ENCODE results near the gene ARMCX6. TPM values are rescaled to one million over a fixed set of nuclear protein-coding genes. Genes with fewer than 3 reads are reported as not detected.

The ARMCX6 gene
- total RNA-seq (2012; rRNA removed) (26.7 and 29.0 TPM in 2 replicates), polyA plus RNA-seq (2012; rRNA removed) (77.4 and 81.3 TPM in 2 replicates), Bru-seq, nascent RNA (percentile 60 among the genes with signal in this experiment), BruChase-seq, experiment 1, labeled RNA remaining after a 6-hour chase (percentile 70 among the genes with signal in this experiment), BruChase-seq, experiment 2, labeled RNA remaining after a 2-hour chase (percentile 69 among the genes with signal in this experiment)
- polyA plus RNA-seq (2012; cell fraction: cytosol; rRNA removed) = 24.4 and 41.2 TPM in 2 replicates
- 19.3 and 66.2 TPM in 2 replicates for polyA plus RNA-seq (2012; cell fraction: nucleus; rRNA removed; ENCODE audit: low replicate concordance)
- long read RNA-seq, transcript ARMCX6-201 (3 exons, 1,846 nt) = minor isoform, 6 of 17 reads
- long read RNA-seq, transcript ARMCX6-206 (4 exons, 846 nt) = major isoform, 7 of 17 reads
- long read RNA-seq, partial matches to known transcripts = 2 of 17 reads
- long read RNA-seq, other reads (novel, unspliced or antisense) = 2 of 17 reads

DNA sequence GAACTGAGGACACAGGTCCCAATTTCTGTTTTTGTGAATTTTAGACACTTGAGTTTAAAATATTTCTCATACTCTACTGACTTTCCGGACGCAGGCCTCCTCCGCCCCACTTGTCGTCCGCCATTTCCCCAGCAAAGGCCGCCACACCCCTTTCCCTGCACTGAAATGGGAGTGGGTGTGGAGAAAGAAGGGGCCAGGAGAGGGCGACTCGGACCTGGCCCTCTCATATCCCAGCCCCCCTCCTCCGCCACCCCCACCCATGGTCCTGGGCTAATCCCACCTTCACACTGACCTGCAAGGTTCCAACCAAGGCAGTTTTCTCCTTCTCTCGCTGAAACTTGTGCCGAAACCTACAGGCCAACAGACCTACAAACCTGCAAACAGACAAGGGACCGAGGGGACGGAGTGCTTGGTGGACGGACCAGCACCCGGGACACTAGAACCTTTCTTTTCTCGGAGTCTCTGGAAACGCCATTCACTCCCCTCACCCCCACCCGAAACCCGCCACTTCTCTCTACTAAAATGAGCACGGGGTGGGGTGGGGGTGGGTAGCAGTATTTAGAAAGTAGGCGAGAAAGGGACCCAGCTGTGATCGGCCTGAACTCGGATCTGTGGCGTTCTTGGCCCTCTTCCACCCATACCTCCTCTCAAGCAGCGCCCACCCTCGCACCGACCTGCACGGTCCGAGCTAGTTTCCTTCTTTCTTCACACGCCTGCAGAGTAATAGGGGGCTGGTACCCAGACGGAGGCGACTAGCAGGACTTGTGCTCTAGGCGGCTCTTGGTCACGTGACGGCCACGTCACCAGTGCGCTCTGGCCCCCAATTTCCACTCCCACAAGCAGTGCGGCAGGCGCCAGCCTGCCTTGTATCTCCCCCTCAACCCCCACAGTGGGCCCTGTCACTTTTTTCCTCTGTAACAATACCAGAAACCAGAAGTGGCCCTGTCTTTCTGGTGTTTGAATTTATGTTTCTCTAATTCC, at the start of gene ARMCX6:
TSS of gene ARMCX6 (minus strand) at position 790 of the 981 bp plus-strand sequence. CDS start 1,380 bp downstream, outside the sequence.
- H3K23ac ChIP-seq (ENCODE audit: low read depth, low read length) = peak within 1 kb of the TSS; percentile 43; the same call in 1 of the 2 replicates
- peak within 1 kb of the TSS; percentile 65 for H3K14ac ChIP-seq (replicated peaks; ENCODE audit: low read depth, low read length)
- H3K9ac ChIP-seq (ENCODE audit: low read depth, low read length) = peak within 1 kb of the TSS; percentile 92
- H3K4ac ChIP-seq (ENCODE audit: low read depth, low read length) = peak within 1 kb of the TSS; percentile 29
- 80% methylated on average over 1 of the region's 39 CpGs; no CpG with 5 or more reads in 1 of the 2 experiments for WGBS, 2 experiments (ENCODE audit: extremely low coverage in 2 of 2, insufficient read length in 1 of 2)
- CTCF ChIA-PET = no interaction called here
- H3K4me3 ChIP-seq (ENCODE audit: insufficient read depth, low read depth, low read length) = peak within 1 kb of the TSS; percentile 82
- intact Hi-C loops (cut with micrococcal nuclease) (loop anchor here (5.0 kb wide), 1 partner anchor 140 kb away; no protein-coding TSS in a partner anchor), in situ Hi-C loops (cut with MboI; ENCODE audit: low sequenced_read_pairs) (no loop called here), dilution Hi-C loops (cut with HindIII; ENCODE audit: low sequenced_read_pairs, unreplicated experiment) (no loop called here)
- peaks cover 4% of the 10 kb centered on the region; the same call in 1 of the 2 replicates for H3K36me3 ChIP-seq (ENCODE audit: control insufficient read depth, insufficient read depth, low read length)
- ATAC-seq (ENCODE audit: low read depth) (peak; percentile 90), DNase-seq (peak; percentile 77)
- H4K20me1 ChIP-seq (ENCODE audit: insufficient read depth, low read length) = no peaks in the 10 kb centered on the region
- peaks cover 0 to 9% of the 10 kb centered on the region in 2 experiments; a peak in 3 of 4 replicates for H3K79me1 ChIP-seq (ENCODE audit: low read depth in 1 of 2, low read length in 2 of 2)
- H3K27me3 ChIP-seq (ENCODE audit: control insufficient read depth, insufficient read depth, low read length) = no peaks in the 10 kb centered on the region; the same call in 1 of the 2 replicates
- H3K4me1 ChIP-seq (ENCODE audit: control insufficient read depth, insufficient read depth, low read length) = peaks cover 2% of the 10 kb centered on the region
- no TSS peak for BruUV-seq (replicated peaks)
- peak within 1 kb of the TSS; percentile 82 for H3K27ac ChIP-seq (ENCODE audit: insufficient read depth, low read length)
- H4K5ac ChIP-seq (ENCODE audit: low read depth, low read length) = peak within 1 kb of the TSS; percentile 81
- no peak within 1 kb of the TSS for H2BK15ac ChIP-seq (ENCODE audit: low read depth, low read length)
- H3K56ac ChIP-seq (ENCODE audit: extremely low read depth, insufficient read depth, low read length) = peak within 1 kb of the TSS; percentile 47; the same call in 1 of the 2 replicates
- H3K4me2 ChIP-seq (ENCODE audit: low read depth, low read length) = peak within 1 kb of the TSS; percentile 88
- H2AFZ ChIP-seq (replicated peaks; ENCODE audit: low read length, poor library complexity) = peak within 1 kb of the TSS; percentile 85
- H3K18ac ChIP-seq (ENCODE audit: low read depth, low read length) = peak within 1 kb of the TSS; percentile 45
- H4K8ac ChIP-seq (ENCODE audit: low read depth in 2 of 2, low read length in 2 of 2) = peak within 1 kb of the TSS; percentile 84 to 91
- H2BK20ac ChIP-seq (ENCODE audit: low read depth, low read length) = no peak within 1 kb of the TSS
- peak within 1 kb of the TSS; percentile 73 for H4K91ac ChIP-seq (ENCODE audit: insufficient read depth, low read depth, low read length)
- peak within 1 kb of the TSS; percentile 44; the same call in 1 of the 2 replicates for H2AK5ac ChIP-seq (ENCODE audit: low read depth, low read length)
- H2AK9ac ChIP-seq (replicated peaks; ENCODE audit: low read depth, low read length, poor library complexity) = peak within 1 kb of the TSS; percentile 81
- H3K9me3 ChIP-seq (ENCODE audit: control insufficient read depth, insufficient read depth, low read length) = no peaks in the 10 kb centered on the region
- H2BK5ac ChIP-seq (ENCODE audit: low read depth, low read length, poor library complexity, severe bottlenecking) = peak within 1 kb of the TSS; percentile 5
- H3K9me1 ChIP-seq (ENCODE audit: insufficient read depth, low read length) = no peaks in the 10 kb centered on the region; the same call in 1 of the 2 replicates
- H2BK120ac ChIP-seq (ENCODE audit: low read depth, low read length) = peak within 1 kb of the TSS; percentile 44; the same call in 1 of the 2 replicates
- POLR2A ChIA-PET (ENCODE audit: unreplicated experiment) = no interaction called here
- TF ChIP-seq RAD21 (IDR thresholded peaks at IDR 0.05; ENCODE audit: low read length) = peak; percentile 30; the same call in 1 of the 2 replicates
- TF ChIP-seq SMC3 (IDR thresholded peaks at IDR 0.05; ENCODE audit: low read depth, low read length) = no peak
- TF ChIP-seq CHD1 (IDR thresholded peaks at IDR 0.05; ENCODE audit: low read depth, low read length) = no peak
- TF ChIP-seq FOS (IDR thresholded peaks at IDR 0.05; ENCODE audit: low read depth, low read length) = no peak
- TF ChIP-seq, protein P1, sequence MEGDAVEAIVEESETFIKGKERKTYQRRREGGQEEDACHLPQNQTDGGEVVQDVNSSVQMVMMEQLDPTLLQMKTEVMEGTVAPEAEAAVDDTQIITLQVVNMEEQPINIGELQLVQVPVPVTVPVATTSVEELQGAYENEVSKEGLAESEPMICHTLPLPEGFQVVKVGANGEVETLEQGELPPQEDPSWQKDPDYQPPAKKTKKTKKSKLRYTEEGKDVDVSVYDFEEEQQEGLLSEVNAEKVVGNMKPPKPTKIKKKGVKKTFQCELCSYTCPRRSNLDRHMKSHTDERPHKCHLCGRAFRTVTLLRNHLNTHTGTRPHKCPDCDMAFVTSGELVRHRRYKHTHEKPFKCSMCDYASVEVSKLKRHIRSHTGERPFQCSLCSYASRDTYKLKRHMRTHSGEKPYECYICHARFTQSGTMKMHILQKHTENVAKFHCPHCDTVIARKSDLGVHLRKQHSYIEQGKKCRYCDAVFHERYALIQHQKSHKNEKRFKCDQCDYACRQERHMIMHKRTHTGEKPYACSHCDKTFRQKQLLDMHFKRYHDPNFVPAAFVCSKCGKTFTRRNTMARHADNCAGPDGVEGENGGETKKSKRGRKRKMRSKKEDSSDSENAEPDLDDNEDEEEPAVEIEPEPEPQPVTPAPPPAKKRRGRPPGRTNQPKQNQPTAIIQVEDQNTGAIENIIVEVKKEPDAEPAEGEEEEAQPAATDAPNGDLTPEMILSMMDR (conservative IDR thresholded peaks at IDR 0.05; ENCODE audit: low read depth, low read length) = peak; percentile 39
- TF ChIP-seq BHLHE40 (IDR thresholded peaks at IDR 0.05; ENCODE audit: low read depth, low read length) = peak; percentile 52; the same call in 1 of the 2 replicates
- TF ChIP-seq MXI1 (IDR thresholded peaks at IDR 0.05; ENCODE audit: borderline replicate concordance, low read depth, low read length) = no peak
- no peak for TF ChIP-seq MAZ (IDR thresholded peaks at IDR 0.05; ENCODE audit: borderline replicate concordance, low read depth, low read length)
- TF ChIP-seq NFE2L2 (IDR thresholded peaks at IDR 0.05; ENCODE audit: low read depth, low read length) = no peak
- no peak for TF ChIP-seq RFX5 (IDR thresholded peaks at IDR 0.05; ENCODE audit: low read depth, low read length)
- TF ChIP-seq CEBPB (IDR thresholded peaks at IDR 0.05; ENCODE audit: low read depth, low read length) = no peak

Measured in IMR-90 (cell line).